Glomerular visceral epithelial cell (primary cell): ENCODE data around the gene SERPINF2.
"Not testable (repeated sequence)": the region's sequence is repeated elsewhere in the genome, so short reads cannot be mapped to it uniquely, and the experiment has no call there.

Experiments used
- DNase-seq: peaks from one replicate; pipeline ENCODE4 v3.0.0-alpha.2; 2016; ENCODE audit errors: extremely low spot score

The SERPINF2 gene

GRCh38 chr17:1735418-1735817, 7.3 kb upstream of the SERPINF2 start:
- DNase-seq: no peak

- DNase-seq: no peak
Observed at GRCh38 chr17:1735834-1736347, 6.8 kb upstream of the SERPINF2 start.

GRCh38 chr17:1736348-1737281, 6.1 kb upstream of the SERPINF2 start:
- peak; percentile 81 for DNase-seq

DNA sequence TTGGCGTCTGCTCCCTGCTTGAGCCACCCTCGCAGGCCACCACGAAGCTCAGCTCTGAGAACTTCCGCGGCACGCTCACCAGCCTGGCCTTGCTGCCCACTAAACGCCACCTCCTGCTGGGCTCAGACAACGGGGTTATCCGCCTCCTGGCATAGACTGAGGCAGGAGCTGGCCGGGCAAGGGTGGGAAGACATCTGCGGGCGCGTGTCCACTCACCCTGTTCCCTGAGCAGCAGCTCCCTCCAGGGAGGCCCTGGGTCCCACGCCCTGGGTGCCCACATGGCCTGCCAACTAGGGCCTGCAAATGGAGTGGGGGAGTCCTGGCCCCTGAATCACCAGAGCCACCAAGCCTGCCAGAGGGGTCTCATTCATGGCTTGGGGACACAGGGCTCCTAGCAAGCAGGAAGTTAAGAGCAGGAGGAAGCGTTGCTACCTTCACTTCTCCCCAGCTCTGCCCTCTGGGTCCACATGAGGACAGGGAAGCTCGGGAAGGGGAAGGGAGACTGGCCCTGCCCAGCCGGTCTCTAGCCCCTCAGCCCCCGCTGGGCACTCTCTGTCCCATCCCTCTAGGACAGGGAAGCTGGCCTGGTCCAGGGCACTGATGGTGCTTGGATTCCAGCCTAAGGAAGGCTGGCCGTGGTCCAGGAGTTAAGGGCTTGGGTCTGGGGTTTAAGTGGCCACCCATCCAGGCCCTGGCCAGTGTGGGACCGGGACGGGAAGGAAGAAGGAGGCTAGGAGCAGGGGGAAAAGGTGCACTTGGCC, 5.0 kb upstream of the SERPINF2 start:
- DNase-seq: no peak

GRCh38 chr17:1741899-1742298, 772 bp upstream of the SERPINF2 start:
- DNase-seq: not testable (repeated sequence)

DNA sequence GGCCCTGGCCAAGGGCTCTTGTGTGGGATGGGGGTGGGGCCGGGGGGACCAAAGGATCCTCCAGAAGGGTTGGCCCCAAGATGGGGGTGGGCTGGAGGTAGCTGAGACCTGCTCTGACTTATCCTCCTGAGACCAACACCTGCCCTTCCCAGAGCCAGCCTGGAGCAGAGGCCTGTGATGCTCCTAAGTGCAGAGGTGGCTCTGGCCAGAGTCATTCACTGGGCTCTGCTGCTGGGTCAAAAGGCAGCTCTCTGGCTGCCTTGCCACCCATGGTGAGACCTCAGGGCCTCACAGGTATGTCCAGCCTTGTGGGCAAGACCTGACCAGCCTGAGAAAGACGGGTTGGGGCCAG, 393 bp downstream of the SERPINF2 start:
- DNase-seq: no peak

DNA sequence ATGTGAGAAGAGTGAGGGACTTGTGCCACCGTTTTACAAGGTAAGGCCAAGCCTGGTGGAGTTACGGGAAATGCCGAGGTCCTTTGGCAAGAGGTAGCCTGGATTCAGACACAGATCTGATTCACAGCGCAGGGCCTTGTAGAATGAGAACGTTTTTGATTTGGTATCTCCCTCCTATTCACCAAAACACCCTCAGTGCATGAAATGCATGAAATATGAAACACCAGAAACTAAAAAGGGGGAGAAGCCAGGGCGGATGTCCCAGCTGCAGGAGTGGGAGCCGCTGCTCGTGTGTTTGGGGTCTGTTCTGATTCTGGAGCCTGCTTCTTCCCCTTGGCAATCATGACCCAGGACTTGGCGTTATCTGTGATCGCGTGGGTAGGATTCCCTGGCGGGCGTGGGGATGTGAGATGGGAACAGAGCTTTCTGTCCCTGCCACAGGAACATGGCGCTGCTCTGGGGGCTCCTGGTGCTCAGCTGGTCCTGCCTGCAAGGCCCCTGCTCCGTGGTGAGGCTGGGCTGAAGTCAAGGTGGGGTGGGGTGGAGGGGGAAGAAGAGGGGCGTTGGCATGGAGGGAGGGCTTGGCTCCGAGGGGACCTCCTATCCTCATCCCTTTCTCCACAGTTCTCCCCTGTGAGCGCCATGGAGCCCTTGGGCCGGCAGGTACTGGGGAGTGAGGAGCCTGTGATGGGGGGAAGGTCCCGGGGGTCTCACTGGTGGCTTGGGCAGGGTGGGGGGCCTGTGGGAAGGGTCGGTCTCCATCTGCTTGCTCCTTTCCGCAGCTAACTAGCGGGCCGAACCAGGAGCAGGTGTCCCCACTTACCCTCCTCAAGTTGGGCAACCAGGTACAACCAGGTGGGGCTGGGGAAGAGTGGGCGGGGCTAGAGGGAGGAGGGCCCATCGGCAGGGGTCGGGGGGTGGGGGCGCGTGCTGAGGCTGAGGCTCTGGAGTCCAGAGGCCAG, 2.2 kb downstream of the SERPINF2 start:
- DNase-seq: no peak

- DNase-seq: no peak
Observed at GRCh38 chr17:1745513-1746020, 2.9 kb downstream of the SERPINF2 start.

DNA sequence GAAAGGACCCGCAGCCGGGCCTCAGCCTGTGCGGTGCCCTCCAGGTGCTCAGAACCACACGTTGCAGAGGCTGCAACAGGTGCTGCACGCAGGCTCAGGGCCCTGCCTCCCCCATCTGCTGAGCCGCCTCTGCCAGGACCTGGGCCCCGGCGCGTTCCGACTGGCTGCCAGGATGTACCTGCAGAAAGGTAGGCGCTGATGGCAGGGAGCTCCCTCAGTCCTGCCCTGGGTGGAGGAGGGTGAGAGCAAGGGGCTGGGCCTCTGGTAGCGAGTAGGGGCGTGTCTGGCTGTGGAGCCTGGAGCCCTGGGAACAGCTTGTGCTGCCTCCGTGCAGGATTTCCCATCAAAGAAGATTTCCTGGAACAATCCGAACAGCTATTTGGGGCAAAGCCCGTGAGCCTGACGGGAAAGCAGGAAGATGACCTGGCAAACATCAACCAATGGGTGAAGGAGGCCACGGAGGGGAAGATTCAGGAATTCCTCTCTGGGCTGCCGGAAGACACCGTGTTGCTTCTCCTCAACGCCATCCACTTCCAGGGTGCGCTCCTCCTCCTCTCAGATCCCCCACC, 4.4 kb downstream of the SERPINF2 start:
- no peak for DNase-seq

DNA sequence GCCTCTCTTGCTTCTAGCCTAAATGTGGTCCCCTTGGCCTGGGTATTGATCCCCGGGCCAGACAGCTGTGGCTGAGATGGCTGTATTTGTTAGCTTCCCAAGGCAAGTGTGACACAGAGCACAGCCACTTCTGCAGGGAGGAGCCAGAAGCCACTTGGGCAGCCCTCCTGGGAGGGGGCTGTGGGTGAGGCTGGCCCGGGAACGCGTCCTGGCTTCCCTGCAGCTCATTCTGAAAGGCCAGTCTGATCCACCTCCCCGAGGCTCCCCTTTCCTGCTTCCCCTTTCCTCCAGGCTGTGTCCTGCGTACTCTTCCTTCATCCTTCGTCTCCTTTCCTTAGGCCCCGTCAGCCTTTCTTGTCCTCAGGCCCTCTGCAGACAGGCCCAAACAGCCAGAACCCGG, 8.0 kb downstream of the SERPINF2 start:
- no peak for DNase-seq

DNA sequence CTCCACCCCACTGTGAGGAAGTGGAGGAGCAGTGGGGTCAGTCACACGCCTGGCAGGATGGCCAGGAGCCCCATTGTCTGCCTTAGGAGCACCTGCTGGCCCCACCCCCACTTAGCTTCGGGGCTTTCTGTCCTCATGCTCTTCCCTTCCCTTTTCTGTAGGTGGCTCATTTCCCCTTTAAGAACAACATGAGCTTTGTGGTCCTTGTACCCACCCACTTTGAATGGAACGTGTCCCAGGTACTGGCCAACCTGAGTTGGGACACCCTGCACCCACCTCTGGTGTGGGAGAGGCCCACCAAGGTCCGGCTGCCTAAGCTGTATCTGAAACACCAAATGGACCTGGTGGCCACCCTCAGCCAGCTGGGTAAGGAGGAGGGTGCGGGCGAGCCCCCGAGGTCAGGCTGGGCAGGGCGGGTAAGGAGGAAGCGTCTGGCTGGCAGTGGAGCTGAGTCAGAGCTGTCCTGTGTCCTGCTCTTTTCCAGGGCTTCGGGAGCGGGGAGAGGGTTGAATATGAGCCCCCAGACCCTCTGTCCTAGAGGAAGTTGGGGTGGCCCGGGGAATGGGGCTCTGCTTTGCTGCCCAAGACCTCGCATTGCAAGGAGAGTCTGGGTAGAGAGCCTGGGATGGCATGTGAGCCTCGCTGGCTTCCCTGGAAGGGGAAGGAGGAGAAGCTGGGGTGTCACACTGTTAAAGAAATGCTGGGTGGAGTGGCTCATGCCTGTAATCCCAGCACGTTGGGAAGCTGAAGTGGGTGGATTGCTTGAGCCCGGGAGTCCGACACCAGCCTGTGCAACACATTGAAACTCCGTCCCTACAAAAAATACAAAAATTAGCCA, 10.0 kb downstream of the SERPINF2 start:
- DNase-seq: peak; percentile 41

- no peak for DNase-seq
Observed at GRCh38 chr17:1753767-1754429, 11.2 kb downstream of the SERPINF2 start.

GRCh38 chr17:1754430-1755112, 11.9 kb downstream of the SERPINF2 start:
- DNase-seq: no peak

GRCh38 chr17:1755252-1755826, 12.7 kb downstream of the SERPINF2 start:
- no peak for DNase-seq

- DNase-seq: no peak
Observed at GRCh38 chr17:1755827-1756262, 13.2 kb downstream of the SERPINF2 start.

DNA sequence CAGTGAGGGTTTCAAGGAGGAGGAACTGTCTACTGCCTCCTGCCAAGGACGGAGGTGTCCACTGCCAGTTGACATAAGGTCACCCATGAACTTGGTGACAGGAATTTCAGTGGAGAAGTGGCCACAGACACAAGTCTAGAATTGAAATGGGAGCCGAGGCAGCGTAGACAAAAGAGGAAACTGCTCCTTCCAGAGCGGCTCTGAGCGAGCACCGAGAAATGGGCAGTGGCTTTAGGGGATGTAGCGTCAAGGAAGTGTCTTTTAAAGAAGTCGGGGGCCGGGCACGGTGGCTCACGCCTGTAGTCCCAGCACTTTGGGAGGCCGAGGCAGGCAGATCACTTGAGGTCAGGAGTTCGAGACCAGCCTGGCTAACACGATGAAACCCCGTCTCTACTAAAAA, 16.1 kb downstream of the SERPINF2 start:
- DNase-seq: no peak

DNA sequence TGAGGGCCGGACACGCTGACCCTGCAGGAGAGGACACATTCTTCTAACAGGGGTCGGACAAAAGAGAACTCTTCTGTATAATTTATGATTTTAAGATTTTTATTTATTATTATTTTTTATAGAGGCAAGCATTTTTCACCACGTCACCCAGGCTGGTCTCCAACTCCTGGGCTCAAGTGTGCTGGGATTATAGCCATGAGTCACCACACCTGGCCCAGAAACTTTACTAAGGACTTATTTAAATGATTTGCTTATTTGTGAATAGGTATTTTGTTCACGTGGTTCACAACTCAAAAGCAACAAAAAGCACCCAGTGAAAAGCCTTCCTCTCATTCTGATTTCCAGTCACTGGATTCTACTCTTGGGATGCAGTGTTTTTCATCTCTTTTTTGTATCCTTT, 16.9 kb downstream of the SERPINF2 start:
- no peak for DNase-seq

DNA sequence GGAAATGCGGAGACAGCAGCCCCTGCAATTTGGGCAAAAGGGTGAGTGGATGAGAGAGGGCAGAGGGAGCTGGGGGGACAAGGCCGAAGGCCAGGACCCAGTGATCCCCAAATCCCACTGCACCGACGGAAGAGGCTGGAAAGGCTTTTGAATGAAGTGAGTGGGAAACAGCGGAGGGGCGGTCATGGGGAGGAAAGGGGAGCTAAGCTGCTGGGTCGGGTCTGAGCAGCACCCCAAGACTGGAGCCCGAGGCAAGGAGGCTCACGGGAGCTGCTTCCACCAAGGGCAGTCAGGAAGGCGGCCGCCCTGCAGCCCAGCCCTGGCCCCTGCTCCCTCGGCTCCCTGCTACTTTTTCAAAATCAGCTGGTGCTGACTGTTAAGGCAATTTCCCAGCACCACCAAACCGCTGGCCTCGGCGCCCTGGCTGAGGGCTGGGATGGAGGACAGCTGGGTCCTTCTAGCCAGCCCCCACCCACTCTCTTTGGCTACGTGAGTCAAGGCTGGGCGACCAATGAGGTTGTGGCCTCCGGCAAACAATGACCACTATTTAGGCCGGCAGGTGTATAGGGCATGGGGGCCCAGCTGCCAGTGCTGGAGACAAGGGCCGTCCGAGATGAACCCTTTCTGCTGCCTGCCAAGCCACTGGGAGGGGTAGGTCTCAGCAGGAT, 19.7 kb downstream of the SERPINF2 start:
- DNase-seq: no peak
